ENCODE results near the gene DPP6.

DNA sequence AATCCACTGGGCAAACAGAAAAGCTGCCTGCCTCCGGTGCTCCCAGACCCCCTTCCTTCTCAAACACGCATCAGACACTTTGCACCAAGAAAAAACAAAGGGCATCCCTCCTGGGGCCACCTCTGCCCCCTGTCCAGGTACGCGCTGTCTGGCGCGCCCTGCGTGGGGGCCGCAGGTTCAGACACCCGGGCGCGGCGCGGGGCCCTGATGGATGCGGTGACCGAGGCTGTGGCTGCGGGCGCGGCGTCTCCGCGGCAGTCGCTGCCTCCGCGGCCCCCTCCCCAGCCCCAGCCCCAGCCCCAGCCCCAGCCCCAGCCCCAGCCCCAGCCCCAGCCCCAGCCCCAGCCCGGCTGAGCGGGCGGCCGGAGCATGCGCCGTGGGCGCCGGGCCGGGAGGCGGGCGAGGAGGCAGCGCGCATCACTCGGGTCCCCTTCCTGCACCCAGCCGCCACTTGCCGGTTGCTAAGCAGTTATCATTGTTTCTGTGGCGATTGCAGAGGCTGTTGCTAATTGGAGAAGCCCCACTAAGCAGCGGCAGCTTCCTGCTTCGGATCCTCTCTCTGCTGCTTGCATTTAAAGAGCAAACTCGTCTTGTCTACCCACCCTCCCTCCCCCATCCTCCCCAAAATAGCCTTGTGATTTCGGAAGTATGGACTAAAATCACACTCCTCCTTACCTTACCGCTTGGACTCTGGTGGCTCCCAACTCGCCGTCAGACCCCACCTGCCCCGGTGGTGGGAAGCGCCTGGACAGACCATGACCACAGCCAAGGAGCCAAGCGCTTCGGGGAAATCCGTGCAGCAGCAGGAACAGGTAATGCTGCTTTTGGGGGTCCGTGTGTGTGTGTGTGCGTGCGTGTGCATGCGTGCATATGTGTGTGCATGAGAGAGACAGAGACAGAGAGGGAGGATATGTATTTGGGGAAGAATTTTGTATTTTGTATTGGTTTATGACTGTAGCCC is 252.8 kb downstream of the DPP6 start:
- TF ChIP-seq BDP1 (IDR thresholded peaks at IDR 0.05; ENCODE audit: insufficient read depth, insufficient read length) (no peak), EZH2 (IDR thresholded peaks at IDR 0.05; ENCODE audit: borderline replicate concordance, low read depth, low read length) (no peak), MAFK (IDR thresholded peaks at IDR 0.05; ENCODE audit: low read length) (no peak), TBP (optimal IDR thresholded peaks at IDR 0.05; ENCODE audit: low read depth, low read length) (no peak), KLF10 (CRISPR knock-in tag; IDR thresholded peaks at IDR 0.05) (no peak), POLR2AphosphoS2 (IDR thresholded peaks at IDR 0.05; ENCODE audit: low read length) (no peak), RAD21 (CRISPR knock-in tag; conservative IDR thresholded peaks at IDR 0.05 in 1 of 2, IDR thresholded peaks at IDR 0.05 in 1 of 2) (no peak)
- TF ChIP-seq, protein P1, sequence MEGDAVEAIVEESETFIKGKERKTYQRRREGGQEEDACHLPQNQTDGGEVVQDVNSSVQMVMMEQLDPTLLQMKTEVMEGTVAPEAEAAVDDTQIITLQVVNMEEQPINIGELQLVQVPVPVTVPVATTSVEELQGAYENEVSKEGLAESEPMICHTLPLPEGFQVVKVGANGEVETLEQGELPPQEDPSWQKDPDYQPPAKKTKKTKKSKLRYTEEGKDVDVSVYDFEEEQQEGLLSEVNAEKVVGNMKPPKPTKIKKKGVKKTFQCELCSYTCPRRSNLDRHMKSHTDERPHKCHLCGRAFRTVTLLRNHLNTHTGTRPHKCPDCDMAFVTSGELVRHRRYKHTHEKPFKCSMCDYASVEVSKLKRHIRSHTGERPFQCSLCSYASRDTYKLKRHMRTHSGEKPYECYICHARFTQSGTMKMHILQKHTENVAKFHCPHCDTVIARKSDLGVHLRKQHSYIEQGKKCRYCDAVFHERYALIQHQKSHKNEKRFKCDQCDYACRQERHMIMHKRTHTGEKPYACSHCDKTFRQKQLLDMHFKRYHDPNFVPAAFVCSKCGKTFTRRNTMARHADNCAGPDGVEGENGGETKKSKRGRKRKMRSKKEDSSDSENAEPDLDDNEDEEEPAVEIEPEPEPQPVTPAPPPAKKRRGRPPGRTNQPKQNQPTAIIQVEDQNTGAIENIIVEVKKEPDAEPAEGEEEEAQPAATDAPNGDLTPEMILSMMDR (IDR thresholded peaks at IDR 0.05 in 2 of 3, conservative IDR thresholded peaks at IDR 0.05 in 1 of 3; ENCODE audit: insufficient read depth in 2 of 3, low read depth in 1 of 3, low read length in 3 of 3), result no peak
- TF ChIP-seq, protein P2, sequence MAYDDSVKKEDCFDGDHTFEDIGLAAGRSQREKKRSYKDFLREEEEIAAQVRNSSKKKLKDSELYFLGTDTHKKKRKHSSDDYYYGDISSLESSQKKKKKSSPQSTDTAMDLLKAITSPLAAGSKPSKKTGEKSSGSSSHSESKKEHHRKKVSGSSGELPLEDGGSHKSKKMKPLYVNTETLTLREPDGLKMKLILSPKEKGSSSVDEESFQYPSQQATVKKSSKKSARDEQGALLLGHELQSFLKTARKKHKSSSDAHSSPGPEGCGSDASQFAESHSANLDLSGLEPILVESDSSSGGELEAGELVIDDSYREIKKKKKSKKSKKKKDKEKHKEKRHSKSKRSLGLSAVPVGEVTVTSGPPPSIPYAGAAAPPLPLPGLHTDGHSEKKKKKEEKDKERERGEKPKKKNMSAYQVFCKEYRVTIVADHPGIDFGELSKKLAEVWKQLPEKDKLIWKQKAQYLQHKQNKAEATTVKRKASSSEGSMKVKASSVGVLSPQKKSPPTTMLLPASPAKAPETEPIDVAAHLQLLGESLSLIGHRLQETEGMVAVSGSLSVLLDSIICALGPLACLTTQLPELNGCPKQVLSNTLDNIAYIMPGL (CRISPR knock-in tag; IDR thresholded peaks at IDR 0.05), result no peak
